ENCODE data around the gene CCND1.
"Not testable (repeated sequence)": the region's sequence is repeated elsewhere in the genome, so short reads cannot be mapped to it uniquely, and the experiment has no call there.

CCND1 gene

DNA sequence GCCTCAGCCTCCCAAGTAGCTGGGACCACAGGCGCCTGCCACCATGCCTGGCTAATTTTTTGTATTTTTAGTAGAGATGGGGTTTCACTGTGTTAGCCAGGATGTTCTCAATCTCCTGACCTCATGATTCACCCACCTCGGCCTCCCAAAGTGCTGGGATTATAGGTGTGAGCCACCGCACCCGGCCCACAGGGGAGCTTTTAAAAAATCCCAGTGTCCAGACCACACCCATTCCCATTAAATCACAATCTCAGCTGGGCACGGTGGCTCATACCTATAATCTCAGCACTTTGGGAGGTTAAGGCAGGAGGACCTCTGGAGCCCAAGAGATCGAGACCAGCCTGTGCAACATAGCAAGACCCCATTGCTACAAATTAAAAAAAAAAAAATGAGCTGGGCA lies 55.0 kb downstream of the CCND1 start:
- not testable (repeated sequence) for DNase-seq

DNA sequence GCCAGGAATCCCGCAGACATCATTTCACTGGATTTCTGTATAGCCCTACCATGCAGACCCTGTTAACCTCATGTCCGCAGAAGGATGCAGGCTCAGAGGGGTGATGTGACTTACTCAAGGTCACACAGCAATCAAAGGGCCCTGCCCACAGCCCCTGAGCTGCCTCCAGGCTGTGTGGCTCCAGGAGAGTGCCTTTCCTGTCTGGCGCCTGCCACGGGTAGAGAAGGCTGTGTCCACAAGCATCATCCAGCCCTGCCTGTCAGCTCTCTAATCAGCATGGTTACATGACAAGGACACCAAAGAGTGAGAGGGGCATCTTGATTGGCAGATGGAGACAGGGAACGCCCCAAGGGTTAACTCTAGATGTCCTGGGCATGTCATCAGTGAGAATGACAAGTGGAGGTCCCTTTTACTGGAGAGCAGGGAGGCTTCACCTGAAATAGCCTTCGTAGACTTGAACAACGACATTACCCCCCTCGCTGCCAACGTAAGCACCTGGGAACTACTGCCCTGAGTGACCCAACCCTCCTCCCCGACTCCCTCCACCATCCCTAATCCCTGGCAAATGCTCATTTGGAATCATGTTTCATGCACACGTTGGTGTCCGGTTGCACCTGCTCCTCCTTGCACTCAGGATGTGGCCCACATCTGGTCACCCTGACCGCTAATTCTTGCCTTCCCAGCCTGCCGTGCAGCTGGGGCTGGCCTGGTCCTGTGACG lies 56.0 kb downstream of the CCND1 start:
- no peak for DNase-seq

DNA sequence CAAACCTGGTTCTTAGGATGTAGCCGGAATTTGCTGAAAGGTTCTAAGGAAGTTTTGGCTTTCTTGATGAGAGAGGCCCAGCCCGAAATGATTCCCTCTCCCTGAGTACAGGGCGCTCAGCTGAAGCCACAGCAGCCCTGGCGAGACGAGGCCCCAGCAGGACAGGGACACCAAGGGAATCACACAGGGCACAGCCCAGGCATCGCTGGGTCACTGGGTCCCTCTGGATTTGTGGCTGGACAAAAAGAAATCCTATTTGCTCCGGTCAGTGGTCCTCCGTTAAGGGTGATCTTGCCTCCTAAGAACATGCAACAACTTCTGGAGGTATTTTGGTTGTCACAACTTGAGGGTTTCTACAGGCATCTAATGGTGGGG lies 56.5 kb downstream of the CCND1 start:
- no peak for DNase-seq

DNA sequence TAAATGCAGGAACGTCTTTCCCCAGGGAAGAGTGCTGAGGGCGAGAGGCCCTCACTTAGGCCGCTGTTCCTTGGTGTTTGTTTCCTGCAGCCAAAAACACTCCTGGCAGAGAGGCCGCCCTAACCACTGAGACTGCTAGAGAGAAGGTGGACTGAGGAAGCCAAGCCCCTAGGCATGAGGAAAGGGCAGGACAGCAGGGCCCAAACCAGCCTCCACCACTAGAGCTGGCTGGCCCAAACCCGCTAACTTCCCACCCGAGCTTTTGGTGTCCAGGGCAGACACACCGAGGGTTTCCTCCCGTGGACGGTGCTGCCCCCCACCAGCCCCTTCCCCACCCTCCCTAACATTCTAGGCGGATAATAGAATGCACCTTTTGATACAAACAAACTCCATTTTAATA lies 56.9 kb downstream of the CCND1 start:
- DNase-seq = no peak

DNA sequence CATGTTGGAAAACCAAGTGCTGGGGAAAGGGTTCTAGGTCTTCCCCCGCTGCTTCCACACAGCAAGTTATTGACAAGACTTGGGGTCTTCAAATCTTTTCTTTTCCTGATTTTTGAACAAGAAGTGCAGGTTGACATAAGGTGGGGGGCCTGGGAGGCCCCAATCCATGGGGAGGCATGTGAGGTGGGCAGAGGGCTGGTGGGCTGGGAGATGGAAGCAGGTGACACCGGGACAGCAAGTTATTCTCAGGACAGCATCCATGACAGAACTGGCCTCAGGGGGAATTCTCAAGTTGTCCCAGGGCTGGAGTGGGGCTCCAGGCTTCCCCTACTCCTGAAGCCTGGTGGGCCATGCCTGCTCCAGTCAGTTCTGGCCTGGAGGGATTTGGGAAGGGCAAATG lies 57.4 kb downstream of the CCND1 start:
- DNase-seq = no peak

DNA sequence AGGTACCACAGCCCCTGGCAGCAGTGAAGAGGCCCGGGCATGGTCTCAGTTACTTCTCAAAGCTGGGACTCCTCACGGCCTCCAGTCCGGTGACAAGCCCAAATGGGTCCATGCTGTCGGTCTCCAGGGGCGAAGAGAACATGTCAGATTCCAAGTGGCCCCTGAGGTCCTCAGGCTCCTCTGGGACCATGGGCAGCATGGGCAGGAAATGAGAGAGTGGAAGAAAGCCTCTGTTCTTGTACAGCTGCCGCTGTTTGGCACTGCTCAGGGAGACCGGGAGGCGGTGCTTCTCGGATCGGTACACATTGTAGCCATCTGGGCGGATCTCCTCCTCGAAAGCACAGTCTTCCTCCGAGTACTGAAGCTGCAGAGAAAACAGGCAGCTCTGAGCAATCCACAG lies 58.3 kb downstream of the CCND1 start:
- peak; percentile 50 for DNase-seq

DNA sequence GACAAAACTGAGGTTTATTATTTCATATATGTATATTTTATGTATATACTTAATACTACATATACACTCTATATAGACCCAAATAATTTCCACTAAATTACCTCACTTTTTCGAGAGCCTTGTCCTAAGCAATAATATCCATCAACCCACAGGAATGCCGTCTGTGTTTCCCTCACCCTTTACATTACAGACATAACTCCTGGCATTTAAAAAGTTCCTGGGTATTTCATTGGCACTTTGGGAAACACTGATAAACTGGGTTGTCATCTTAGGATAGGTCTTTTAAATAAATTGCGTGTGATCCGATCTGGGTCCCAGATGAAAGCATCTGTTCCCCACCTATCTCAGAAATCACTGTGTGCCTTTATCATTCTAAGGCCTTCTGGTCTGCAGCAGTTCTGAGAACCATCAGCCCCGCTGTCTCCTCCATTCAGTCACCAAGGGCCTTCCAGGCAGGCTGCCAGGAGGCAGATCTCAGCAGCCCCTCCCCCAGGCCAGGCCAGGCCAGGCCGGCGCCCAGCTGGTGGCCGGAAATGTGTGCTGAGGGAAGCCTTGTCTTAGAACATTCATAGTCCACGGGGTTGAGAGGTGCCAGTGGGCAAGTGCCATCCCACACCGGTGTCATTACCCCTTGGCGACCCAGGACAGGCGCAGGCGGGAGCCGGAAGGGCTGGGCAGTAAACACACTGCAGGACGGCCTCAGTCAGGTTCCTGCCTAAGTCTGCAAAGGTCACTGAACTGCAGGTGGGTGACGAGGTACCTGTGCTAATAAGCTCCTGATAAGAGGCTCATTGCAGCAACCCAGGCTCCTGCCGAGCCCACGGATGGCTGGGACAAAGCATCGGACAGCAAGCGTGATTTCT lies 59.6 kb downstream of the CCND1 start:
- peak; percentile 83 for DNase-seq

DNA sequence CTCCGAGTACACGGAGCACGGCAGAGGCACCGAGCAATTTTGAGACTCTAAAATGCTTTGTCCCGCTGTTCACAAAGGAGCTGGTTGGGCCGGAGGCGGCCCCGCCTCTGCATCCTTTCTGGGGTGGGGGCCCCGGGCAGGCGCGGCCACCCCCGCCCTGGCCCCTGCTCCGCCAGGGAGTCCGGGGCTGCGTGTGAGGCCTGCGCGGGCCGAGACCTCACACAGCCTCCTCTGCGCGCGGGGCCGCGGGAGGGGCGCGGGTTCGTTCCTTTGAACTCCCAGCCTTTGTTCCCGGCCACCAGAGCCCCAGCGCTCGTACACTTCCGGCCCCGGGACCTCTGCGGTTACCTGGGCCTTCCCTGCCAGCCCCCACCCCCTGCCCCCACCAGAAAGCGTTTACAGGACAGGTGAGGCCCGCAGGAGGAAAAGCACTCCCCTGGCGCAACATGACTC lies 61.3 kb downstream of the CCND1 start:
- no peak for DNase-seq

DNA sequence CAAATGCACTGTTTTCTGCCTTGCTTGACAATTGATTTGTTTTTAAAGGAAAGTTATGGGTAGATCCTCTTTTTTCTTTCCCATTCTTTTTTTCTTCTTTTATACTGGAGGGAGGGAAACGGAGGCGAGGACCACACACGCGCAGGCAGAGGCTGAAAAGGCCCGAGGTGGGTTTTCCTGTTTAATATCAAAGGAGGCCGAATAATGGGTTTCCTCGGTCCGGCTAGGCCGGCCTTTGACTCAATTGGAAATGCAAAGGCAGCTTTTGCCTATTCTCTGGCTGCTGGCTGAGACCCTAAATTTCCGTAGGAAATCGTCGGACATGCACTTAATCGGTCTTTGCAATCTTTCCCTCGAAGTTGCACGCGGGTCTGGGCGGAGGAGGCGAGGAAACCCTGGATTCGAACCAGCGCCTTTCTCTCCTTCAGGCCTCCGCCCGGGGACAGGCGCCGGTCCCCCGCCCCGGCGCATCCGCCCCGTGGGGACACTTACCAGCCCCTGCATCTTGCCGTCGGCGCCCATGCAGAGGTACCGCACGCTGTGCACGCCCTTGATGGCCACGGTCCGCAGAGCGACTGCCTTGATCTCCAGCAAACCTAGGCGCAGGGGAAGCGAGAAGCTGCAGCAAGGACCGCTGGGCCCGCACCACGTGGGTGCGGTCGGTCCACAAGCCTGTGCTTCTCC lies 62.0 kb downstream of the CCND1 start:
- no peak for DNase-seq

DNA sequence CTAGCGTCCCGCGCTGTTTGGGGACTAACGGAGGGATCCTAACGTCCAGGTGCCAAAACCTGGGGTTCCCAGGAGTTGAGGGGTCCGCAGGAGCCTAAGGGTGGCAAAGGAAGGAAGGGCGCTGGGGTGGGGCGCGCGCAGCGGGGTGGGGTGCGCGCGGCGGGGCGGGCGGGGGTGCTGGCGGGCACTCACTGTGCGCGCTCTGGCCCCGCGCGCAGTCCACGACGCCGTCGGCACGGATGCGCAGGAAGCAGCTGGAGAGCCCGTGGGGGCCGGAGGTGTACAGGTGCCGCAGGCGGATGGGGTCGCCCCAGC lies 62.5 kb downstream of the CCND1 start:
- DNase-seq = no peak

Data from NCI-H1092 (cell line).